CD4-positive, alpha-beta T cell (primary cell): ENCODE results near the gene DBNDD1. TPM values are rescaled to one million over a fixed set of nuclear protein-coding genes. Genes with fewer than 3 reads are reported as not detected.

Source experiments
- ATAC-seq: fragments of 200-7000 bp; cut with Tn5 transposase; one replicate; pipeline ENCODE4 v1.10.0; 2022; ENCODE audit warnings: mild to moderate bottlenecking; ENCODE audit not compliant: poor library complexity
- CTCF ChIA-PET: fragments of 350-600 bp; sonication (Branson Sonifier 250); formaldehyde crosslinking; loops from one replicate; lab custom pipeline; 2021; ENCODE audit warnings: antibody characterized with exemption, inconsistent platforms; lab: Charles Lee
- POLR2A ChIA-PET: fragments of 350-600 bp; sonication (Branson Sonifier 250); formaldehyde crosslinking; loops from one replicate; lab custom pipeline; 2021; ENCODE audit warnings: antibody characterized with exemption, inconsistent platforms; lab: Charles Lee
- DNase-seq, 14 experiments: peaks; one replicate each; pipeline ENCODE4 v3.0.0-alpha.2; 2013 to 2020; ENCODE audit warnings: mixed read lengths in 2 of 14
- H3K27ac ChIP-seq, 2 donors: one replicate each; pipeline versions ENCODE4 v1.5.1 to v1.7.0; 2013; ENCODE audit warnings: low read length in 2 of 2, low read depth in 1 of 2, mild to moderate bottlenecking in 1 of 2
- H3K27me3 ChIP-seq, 2 experiments: 1 replicate in 1 of 2; 2 replicates in 1 of 2; pipeline versions ENCODE4 v1.6.1 to v1.7.0; 2013; ENCODE audit warnings: low read length in 2 of 2, control low read depth in 1 of 2, mild to moderate bottlenecking in 1 of 2, moderate library complexity in 1 of 2; ENCODE audit not compliant: insufficient read depth in 2 of 2, control insufficient read depth in 1 of 2
- H3K36me3 ChIP-seq: one replicate; pipeline ENCODE4 v1.6.1; 2013; ENCODE audit warnings: low read length, control low read depth; ENCODE audit not compliant: insufficient read depth
- H3K4me1 ChIP-seq: one replicate; pipeline ENCODE4 v1.6.1; 2013; ENCODE audit warnings: low read length, control low read depth; ENCODE audit not compliant: insufficient read depth
- H3K4me3 ChIP-seq: one replicate; pipeline ENCODE4 v1.5.1; 2013; ENCODE audit warnings: mild to moderate bottlenecking, low read length, moderate library complexity
- H3K9me3 ChIP-seq, 2 experiments: 1 replicate in 1 of 2; 2 replicates in 1 of 2; pipeline versions ENCODE4 v1.6.1 to v1.7.0; 2013; ENCODE audit warnings: low read length in 2 of 2, mild to moderate bottlenecking in 2 of 2, control low read depth in 1 of 2, moderate library complexity in 1 of 2; ENCODE audit not compliant: control insufficient read depth in 1 of 2, insufficient read depth in 1 of 2
- H3K27ac Mint-ChIP-seq: one replicate; pipeline ENCODE4 v1.8.0; 2020; ENCODE audit warnings: mixed read lengths
- H3K27me3 Mint-ChIP-seq: one replicate; pipeline ENCODE4 v1.8.0; 2021; ENCODE audit warnings: mixed read lengths
- H3K36me3 Mint-ChIP-seq: one replicate; pipeline ENCODE4 v1.8.0; 2021; ENCODE audit warnings: low read depth, mixed read lengths
- H3K4me1 Mint-ChIP-seq: one replicate; pipeline ENCODE4 v1.8.0; 2021; ENCODE audit warnings: low read depth, mixed read lengths
- H3K4me3 Mint-ChIP-seq: one replicate; pipeline ENCODE4 v1.8.0; 2020; ENCODE audit warnings: mild to moderate bottlenecking, mixed read lengths
- H3K9me3 Mint-ChIP-seq: one replicate; pipeline ENCODE4 v1.8.0; 2020; ENCODE audit warnings: mixed read lengths
- intact Hi-C, 2 experiments: fragments of 100-400 bp; cut with DNase I in 1 of 2; cut with micrococcal nuclease in 1 of 2; formaldehyde crosslinking; loops; one replicate each; pipeline versions ENCODE4 v1.15.1 to v1.9.0; 2023 to 2025; cut with DNase I, micrococcal nuclease
- total RNA-seq, 174 experiments: library from RNA in 2 of 174; stranded (reverse) in 2 of 174; gene quantifications; one replicate each; pipeline ENCODE4 v1.2.3 and lab custom pipeline; 2021 to 2026
- TF ChIP-seq, protein P1 (sequence below): fragments of 200-600 bp; IDR thresholded peaks from one replicate; pipeline ENCODE4 v1.8.0; 2022; ENCODE audit warnings: antibody characterized with exemption, mild to moderate bottlenecking

DBNDD1 gene
- total RNA-seq, 2 experiments from 2014 or later: 2.6 to 2.8 TPM

DNA sequence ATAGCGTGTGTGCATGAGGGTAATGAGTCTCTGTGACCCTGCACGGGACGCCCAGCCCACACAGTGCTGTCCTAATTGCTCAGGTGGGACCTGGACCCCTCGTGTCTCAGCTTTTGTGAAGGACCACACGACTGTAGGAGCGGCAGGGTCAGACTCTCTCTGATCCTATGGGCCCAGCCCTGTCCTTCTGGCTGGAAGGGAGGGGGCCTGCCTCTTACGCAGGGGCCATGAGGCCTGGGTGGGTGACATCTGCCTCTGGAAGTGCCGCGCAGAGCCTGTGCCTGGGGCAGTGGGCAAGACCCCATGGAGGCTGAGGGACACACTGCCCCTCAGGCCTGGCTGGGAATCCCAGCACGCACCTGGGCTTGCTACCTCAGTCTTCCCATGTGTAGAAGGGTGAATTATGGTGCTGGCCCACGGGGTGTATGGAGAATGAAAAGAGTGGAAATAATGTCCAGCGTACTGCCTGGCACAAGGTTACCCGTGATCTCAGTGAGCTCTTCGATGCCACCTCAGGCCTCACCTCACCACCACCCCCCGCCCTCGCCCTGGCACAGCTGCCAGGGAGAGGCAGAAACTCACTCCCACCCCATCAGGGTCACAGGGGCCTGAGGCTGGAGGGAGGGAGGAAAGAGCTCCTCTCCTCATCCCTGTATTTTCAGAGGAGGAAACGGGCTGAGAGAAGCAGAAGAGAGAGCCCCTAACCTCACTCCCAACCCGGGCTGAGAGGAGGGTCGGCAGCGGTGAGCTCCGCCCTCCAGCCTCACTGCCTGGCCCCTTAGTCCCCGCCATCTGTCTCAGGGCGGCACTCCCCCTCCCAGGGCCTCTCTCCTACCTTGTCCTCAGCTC lies 27.1 kb upstream of the DBNDD1 start:
- POLR2A ChIA-PET: no interaction called here
- Mint-ChIP-seq H3K27ac (peak overlapping the region; percentile 47), H3K9me3 (no peaks in the 10 kb centered on the region), H3K4me3 (peak overlapping the region; percentile 56), H3K4me1 (peaks cover 19% of the 10 kb centered on the region), H3K27me3 (peaks cover 16% of the 10 kb centered on the region), H3K36me3 (peaks cover 10% of the 10 kb centered on the region)
- ATAC-seq (no peak), DNase-seq (no peak)
- Histone ChIP-seq H3K4me3 (no peak overlapping the region), H3K27me3 (peaks cover 10 to 13% of the 10 kb centered on the region in 2 experiments), H3K4me1 (peaks cover 16% of the 10 kb centered on the region), H3K27ac (no peak overlapping the region), H3K36me3 (no peaks in the 10 kb centered on the region), H3K9me3 (peaks cover 0 to 7% of the 10 kb centered on the region in 2 experiments)
- intact Hi-C loops: no loop called here
- CTCF ChIA-PET: no interaction called here
- TF ChIP-seq, protein P1, sequence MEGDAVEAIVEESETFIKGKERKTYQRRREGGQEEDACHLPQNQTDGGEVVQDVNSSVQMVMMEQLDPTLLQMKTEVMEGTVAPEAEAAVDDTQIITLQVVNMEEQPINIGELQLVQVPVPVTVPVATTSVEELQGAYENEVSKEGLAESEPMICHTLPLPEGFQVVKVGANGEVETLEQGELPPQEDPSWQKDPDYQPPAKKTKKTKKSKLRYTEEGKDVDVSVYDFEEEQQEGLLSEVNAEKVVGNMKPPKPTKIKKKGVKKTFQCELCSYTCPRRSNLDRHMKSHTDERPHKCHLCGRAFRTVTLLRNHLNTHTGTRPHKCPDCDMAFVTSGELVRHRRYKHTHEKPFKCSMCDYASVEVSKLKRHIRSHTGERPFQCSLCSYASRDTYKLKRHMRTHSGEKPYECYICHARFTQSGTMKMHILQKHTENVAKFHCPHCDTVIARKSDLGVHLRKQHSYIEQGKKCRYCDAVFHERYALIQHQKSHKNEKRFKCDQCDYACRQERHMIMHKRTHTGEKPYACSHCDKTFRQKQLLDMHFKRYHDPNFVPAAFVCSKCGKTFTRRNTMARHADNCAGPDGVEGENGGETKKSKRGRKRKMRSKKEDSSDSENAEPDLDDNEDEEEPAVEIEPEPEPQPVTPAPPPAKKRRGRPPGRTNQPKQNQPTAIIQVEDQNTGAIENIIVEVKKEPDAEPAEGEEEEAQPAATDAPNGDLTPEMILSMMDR: no peak

- peaks cover 0 to 7% of the 10 kb centered on the region in 2 experiments for H3K9me3 ChIP-seq
- ATAC-seq: no peak
- ChIA-PET POLR2A (no interaction called here), CTCF (no interaction called here)
- Mint-ChIP-seq H3K9me3 (no peaks in the 10 kb centered on the region), H3K27ac (no peak overlapping the region), H3K4me1 (peaks cover 17% of the 10 kb centered on the region), H3K4me3 (no peak overlapping the region), H3K36me3 (peaks cover 10% of the 10 kb centered on the region), H3K27me3 (peaks cover 16% of the 10 kb centered on the region)
- intact Hi-C loops: no loop called here
- peaks cover 16% of the 10 kb centered on the region for H3K4me1 ChIP-seq
- no peak overlapping the region for H3K27ac ChIP-seq
- peaks cover 10 to 13% of the 10 kb centered on the region in 2 experiments for H3K27me3 ChIP-seq
- DNase-seq: peak in 1 of 14 experiments; percentile 11
- TF ChIP-seq, protein P1: no peak
- H3K36me3 ChIP-seq: peaks cover 2% of the 10 kb centered on the region
- H3K4me3 ChIP-seq: no peak overlapping the region
Measured at GRCh38 chr16:90044111-90044551, 24.9 kb upstream of the DBNDD1 start.

GRCh38 chr16:90043526-90043925 lies 24.3 kb upstream of the DBNDD1 start:
- no peak overlapping the region for H3K27ac ChIP-seq
- DNase-seq (peak in 1 of 14 experiments; percentile 7), ATAC-seq (no peak)
- TF ChIP-seq, protein P1: no peak
- peaks cover 0 to 7% of the 10 kb centered on the region in 2 experiments for H3K9me3 ChIP-seq
- ChIA-PET POLR2A (no interaction called here), CTCF (no interaction called here)
- no peak overlapping the region for H3K4me3 Mint-ChIP-seq
- H3K4me3 ChIP-seq: no peak overlapping the region
- H3K36me3 ChIP-seq: peaks cover 2% of the 10 kb centered on the region
- peaks cover 10% of the 10 kb centered on the region for H3K36me3 Mint-ChIP-seq
- H3K27me3 Mint-ChIP-seq: peaks cover 16% of the 10 kb centered on the region
- no peak overlapping the region for H3K27ac Mint-ChIP-seq
- H3K9me3 Mint-ChIP-seq: no peaks in the 10 kb centered on the region
- peaks cover 11% of the 10 kb centered on the region for H3K4me1 Mint-ChIP-seq
- peaks cover 16% of the 10 kb centered on the region for H3K4me1 ChIP-seq
- H3K27me3 ChIP-seq: peaks cover 10 to 13% of the 10 kb centered on the region in 2 experiments
- intact Hi-C loops: no loop called here
